HepG2 (cell line): ENCODE data around the gene ZNF341. TPM values are rescaled to one million over a fixed set of nuclear protein-coding genes. Genes with fewer than 3 reads are reported as not detected.

Source experiments
- DRAP1 ChIP-seq: IDR thresholded peaks from 2 replicates; pipeline ENCODE4 v1.6.1; 2016; ENCODE audit warnings: missing genetic modification reagents, missing compliant biosample characterization
- ETV6 ChIP-seq: sonication (generic); formaldehyde crosslinking; conservative IDR thresholded peaks from 2 replicates; pipeline ENCODE4 v1.4.0; 2020; ENCODE audit warnings: missing genetic modification reagents
- FLYWCH1 ChIP-seq: sonication (generic); formaldehyde crosslinking; IDR thresholded peaks from 2 replicates; pipeline ENCODE4 v1.8.1; 2023; ENCODE audit warnings: mild to moderate bottlenecking, missing genetic modification reagents
- FOXO1 ChIP-seq: sonication (generic); formaldehyde crosslinking; IDR thresholded peaks from 2 replicates; pipeline ENCODE4 v1.4.0; 2020; ENCODE audit warnings: missing genetic modification reagents
- GATA4 ChIP-seq: sonication (generic); IDR thresholded peaks from 2 replicates; pipeline ENCODE4 v1.6.1; 2016; ENCODE audit warnings: antibody characterized with exemption, low read depth, borderline replicate concordance
- MLLT10 ChIP-seq: sonication (generic); formaldehyde crosslinking; IDR thresholded peaks from 2 replicates; pipeline ENCODE4 v1.4.0; 2020; ENCODE audit warnings: missing genetic modification reagents
- MXD3 ChIP-seq: IDR thresholded peaks from 2 replicates; pipeline ENCODE4 v1.6.1; 2016; ENCODE audit warnings: mild to moderate bottlenecking, missing biosample characterization, missing genetic modification reagents
- NR2F2 ChIP-seq: IDR thresholded peaks from 2 replicates; pipeline ENCODE4 v1.6.1; 2012; ENCODE audit warnings: low read depth, inconsistent platforms, borderline replicate concordance
- PHF20 ChIP-seq: sonication (generic); formaldehyde crosslinking; IDR thresholded peaks from 2 replicates; pipeline ENCODE4 v1.5.0; 2020; ENCODE audit warnings: mild to moderate bottlenecking, missing genetic modification reagents
- SOX6 ChIP-seq, 2 experiments: fragments of 450-650 bp in 1 of 2; sonication (generic) in 1 of 2; formaldehyde crosslinking in 1 of 2; IDR thresholded peaks; 2 replicates each; pipeline versions ENCODE4 v1.4.0 to v1.6.1; 2017 to 2020; ENCODE audit warnings: antibody characterized with exemption in 1 of 2, mild to moderate bottlenecking in 1 of 2, missing genetic modification reagents in 1 of 2
- ZBTB7B ChIP-seq: sonication (generic); formaldehyde crosslinking; IDR thresholded peaks from 2 replicates; pipeline ENCODE4 v1.4.0; 2020; ENCODE audit warnings: missing genetic modification reagents
- ZFX ChIP-seq: sonication (generic); formaldehyde crosslinking; IDR thresholded peaks from 2 replicates; pipeline ENCODE4 v1.4.0; 2020; ENCODE audit warnings: mild to moderate bottlenecking, low read depth, missing genetic modification reagents, moderate library complexity
- ZNF121 ChIP-seq: sonication (generic); formaldehyde crosslinking; IDR thresholded peaks from 2 replicates; pipeline ENCODE4 v1.5.0; 2020; ENCODE audit warnings: mild to moderate bottlenecking, missing genetic modification reagents
- ZNF317 ChIP-seq: sonication (generic); formaldehyde crosslinking; IDR thresholded peaks from 2 replicates; pipeline ENCODE4 v1.5.0; 2020; ENCODE audit warnings: mild to moderate bottlenecking, missing genetic modification reagents
- ZNF362 ChIP-seq: sonication (generic); formaldehyde crosslinking; IDR thresholded peaks from 2 replicates; pipeline ENCODE4 v1.4.0; 2020; ENCODE audit warnings: missing genetic modification reagents, mild to moderate bottlenecking, borderline replicate concordance
- ZNF503 ChIP-seq: sonication (generic); formaldehyde crosslinking; IDR thresholded peaks from 2 replicates; pipeline ENCODE4 v1.4.0; 2020; ENCODE audit warnings: missing genetic modification reagents
- ZNF530 ChIP-seq: sonication (generic); formaldehyde crosslinking; IDR thresholded peaks from 2 replicates; pipeline ENCODE4 v1.5.0; 2020; ENCODE audit warnings: low read depth, mild to moderate bottlenecking, missing genetic modification reagents
- ZNF569 ChIP-seq: sonication (generic); formaldehyde crosslinking; IDR thresholded peaks from 2 replicates; pipeline ENCODE4 v1.5.0; 2020; ENCODE audit warnings: mild to moderate bottlenecking, missing genetic modification reagents, moderate library complexity, borderline replicate concordance
- ZNF609 ChIP-seq: sonication (generic); formaldehyde crosslinking; IDR thresholded peaks from 2 replicates; pipeline ENCODE4 v1.4.0; 2020; ENCODE audit warnings: mild to moderate bottlenecking, missing genetic modification reagents, borderline replicate concordance
- ZNF660 ChIP-seq: sonication (generic); formaldehyde crosslinking; IDR thresholded peaks from 2 replicates; pipeline ENCODE4 v1.5.1; 2020; ENCODE audit warnings: mild to moderate bottlenecking, low read depth, missing genetic modification reagents, borderline replicate concordance
- ZNF75D ChIP-seq: sonication (generic); formaldehyde crosslinking; IDR thresholded peaks from 2 replicates; pipeline ENCODE4 v1.8.1; 2023; ENCODE audit warnings: missing genetic modification reagents, mild to moderate bottlenecking, borderline replicate concordance
- ZSCAN12 ChIP-seq: sonication (generic); formaldehyde crosslinking; IDR thresholded peaks from 2 replicates; pipeline ENCODE4 v1.9.0; 2021; ENCODE audit warnings: mild to moderate bottlenecking, missing genetic modification reagents
- polyA plus RNA-seq, 8 experiments: library from polyadenylated mRNA; depleted of rRNA in 3 of 8; stranded (reverse) in 7 of 8; unstranded in 1 of 8; fragments of >200 nt; fragmentation: Illumina TruSeq in 4 of 8; extraction: Trizol in 4 of 8; gene quantifications; 2 replicates each; pipeline versions ENCODE4 v1.2.1 to v1.2.3, GENCODE V29; 2011 to 2016; ENCODE audit warnings: low read depth in 4 of 8, missing spikeins in 1 of 8, mixed read lengths in 1 of 8; ENCODE audit not compliant: insufficient read depth in 1 of 8
- total RNA-seq, 5 experiments: library from RNA; depleted of rRNA; stranded (reverse); fragments of >200 nt; fragmentation: Illumina TruSeq; extraction: Trizol; gene quantifications; 2 replicates each; pipeline ENCODE4 v1.2.3, GENCODE V29; 2016; ENCODE audit warnings: low read depth in 1 of 5

Gene ZNF341
- total and polyA plus RNA-seq, 2 of the 13 experiments (the other 11 are each of a cell fraction or from before 2014, with no cell fraction given), result 1.1 to 2.2 TPM

- TF ChIP-seq ZNF660 (no peak), GATA4 (peak; percentile 94), DRAP1 (peak; percentile 15; the same call in 1 of the 2 replicates), ZFX (CRISPR knock-in tag) (no peak; the same call in none of the 2 replicates), FOXO1 (CRISPR knock-in tag) (peak; percentile 95), ZSCAN12 (CRISPR knock-in tag) (no peak), NR2F2 (peak; percentile 58; the same call in 1 of the 2 replicates), ZNF75D (CRISPR knock-in tag) (no peak), MXD3 (CRISPR knock-in tag) (0 out of 2 replicates have a peak, but pooled peaks have one; percentile 26), ZNF317 (CRISPR knock-in tag) (0 out of 2 replicates have a peak, but pooled peaks have one; percentile 18), ZNF362 (peak; percentile 51; the same call in 1 of the 2 replicates), ZNF503 (CRISPR knock-in tag) (peak; percentile 87), SOX6 (IDR thresholded peaks at IDR 0.05) (no peak), SOX6 (CRISPR knock-in tag; IDR thresholded peaks at IDR 0.05) (peak; percentile 81), ETV6 (0 out of 2 replicates have a peak, but pooled peaks have one; percentile 28), ZNF609 (CRISPR knock-in tag) (peak; percentile 79), ZBTB7B (CRISPR knock-in tag) (peak; percentile 40; the same call in 1 of the 2 replicates), ZNF530 (CRISPR knock-in tag) (no peak), ZNF121 (CRISPR knock-in tag) (no peak), FLYWCH1 (CRISPR knock-in tag) (peak; percentile 58; the same call in 1 of the 2 replicates), MLLT10 (CRISPR knock-in tag) (no peak), PHF20 (CRISPR knock-in tag) (no peak), ZNF569 (CRISPR knock-in tag) (no peak)
Measured at GRCh38 chr20:33688938-33689424, 42.8 kb upstream of the ZNF341 start (continued).
